Breast epithelium (tissue), 3 donors: ENCODE results near the gene COL26A1.

Source experiments
- POLR2A ChIP-seq: fragments of 450-650 bp; IDR thresholded peaks from one replicate; pipeline ENCODE4 v1.6.1; 2016; ENCODE audit warnings: antibody characterized with exemption, mild to moderate bottlenecking, moderate library complexity
- POLR2AphosphoS5 ChIP-seq, 3 donors: sonication (generic); formaldehyde crosslinking; IDR thresholded peaks; one replicate each; pipeline ENCODE4 v1.6.1; 2017; ENCODE audit warnings: antibody characterized with exemption in 3 of 3
- TF ChIP-seq, protein P1 (sequence below), 3 donors: fragments of 450-650 bp; IDR thresholded peaks; one replicate each; pipeline ENCODE4 v1.5.1; 2016 to 2017; ENCODE audit warnings: antibody characterized with exemption in 3 of 3, mild to moderate bottlenecking in 3 of 3, moderate library complexity in 3 of 3

DNA sequence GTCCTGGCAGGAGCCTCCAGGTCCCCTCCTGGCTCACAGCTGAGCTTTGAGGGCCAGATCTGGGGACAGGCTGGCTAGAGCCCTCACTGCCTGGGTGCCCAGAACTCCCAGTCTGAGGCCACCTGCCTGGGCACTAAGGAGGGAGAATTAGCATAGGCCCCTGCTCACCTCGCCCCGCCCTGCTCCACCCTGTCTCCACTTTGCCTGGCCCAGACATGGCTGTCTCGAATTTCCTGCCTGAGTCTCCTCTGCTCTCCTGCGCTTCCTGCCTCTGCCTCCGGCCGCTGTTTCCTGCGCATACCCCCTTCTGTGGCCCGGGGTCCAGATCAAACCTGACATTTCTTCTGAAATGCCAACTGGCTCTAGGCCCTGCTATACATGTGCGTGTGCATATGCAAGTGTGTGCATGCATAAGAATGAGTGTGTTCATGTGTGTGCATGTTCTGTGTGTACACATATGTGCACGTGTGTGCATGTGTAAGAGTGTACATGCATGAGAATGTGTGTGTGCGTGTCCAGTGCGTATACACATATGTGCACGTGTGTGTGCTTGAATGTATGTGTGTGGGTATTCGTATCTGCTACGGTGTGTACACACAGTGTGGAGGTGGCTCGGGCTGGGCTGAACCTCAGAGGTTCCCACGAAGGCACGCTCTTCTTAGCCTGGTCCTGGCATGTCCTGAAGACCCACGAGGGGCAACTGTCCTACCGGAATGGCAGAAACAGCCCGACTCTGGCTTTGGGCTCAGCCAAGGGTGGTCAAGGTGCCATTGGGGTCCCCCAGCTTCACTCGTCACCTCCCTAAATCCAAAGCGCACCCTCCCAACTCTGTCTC lies 201.5 kb downstream of the COL26A1 start:
- TF ChIP-seq, protein P1, sequence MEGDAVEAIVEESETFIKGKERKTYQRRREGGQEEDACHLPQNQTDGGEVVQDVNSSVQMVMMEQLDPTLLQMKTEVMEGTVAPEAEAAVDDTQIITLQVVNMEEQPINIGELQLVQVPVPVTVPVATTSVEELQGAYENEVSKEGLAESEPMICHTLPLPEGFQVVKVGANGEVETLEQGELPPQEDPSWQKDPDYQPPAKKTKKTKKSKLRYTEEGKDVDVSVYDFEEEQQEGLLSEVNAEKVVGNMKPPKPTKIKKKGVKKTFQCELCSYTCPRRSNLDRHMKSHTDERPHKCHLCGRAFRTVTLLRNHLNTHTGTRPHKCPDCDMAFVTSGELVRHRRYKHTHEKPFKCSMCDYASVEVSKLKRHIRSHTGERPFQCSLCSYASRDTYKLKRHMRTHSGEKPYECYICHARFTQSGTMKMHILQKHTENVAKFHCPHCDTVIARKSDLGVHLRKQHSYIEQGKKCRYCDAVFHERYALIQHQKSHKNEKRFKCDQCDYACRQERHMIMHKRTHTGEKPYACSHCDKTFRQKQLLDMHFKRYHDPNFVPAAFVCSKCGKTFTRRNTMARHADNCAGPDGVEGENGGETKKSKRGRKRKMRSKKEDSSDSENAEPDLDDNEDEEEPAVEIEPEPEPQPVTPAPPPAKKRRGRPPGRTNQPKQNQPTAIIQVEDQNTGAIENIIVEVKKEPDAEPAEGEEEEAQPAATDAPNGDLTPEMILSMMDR (IDR thresholded peaks at IDR 0.05): no peak
- TF ChIP-seq POLR2A (no peak), POLR2AphosphoS5 (IDR thresholded peaks at IDR 0.05) (no peak)
